ENCODE results near the gene AP3D1. TPM values are rescaled to one million over a fixed set of nuclear protein-coding genes. Genes with fewer than 3 reads are reported as not detected.

Gene AP3D1
- total RNA-seq, 3 donors from 2014 or later = 53.6 to 68.5 (median 54.0) TPM

- no peak for DNase-seq (ENCODE audit: low spot score in 2 of 2)
- Histone ChIP-seq H3K4me1 (peaks cover 0 to 3% of the 10 kb centered on the region in 2 donors), H3K27me3 (no peaks in the 10 kb centered on the region), H3K36me3 (no peaks in the 10 kb centered on the region), H3K4me3 (no peak overlapping the region), H3K9me3 (no peaks in the 10 kb centered on the region), H3K27ac (no peak overlapping the region)
- intact Hi-C loops (cut with DNase I; ENCODE audit: low total_unique reads) = no loop called here
- TF ChIP-seq POLR2AphosphoS5 (IDR thresholded peaks at IDR 0.05) = no peak
- TF ChIP-seq POLR2A (IDR thresholded peaks at IDR 0.05) = no peak
- no peak for TF ChIP-seq CTCF (IDR thresholded peaks at IDR 0.05)
Observed at GRCh38 chr19:2180881-2181632, 29.7 kb upstream of the AP3D1 start.

- Histone ChIP-seq H3K36me3 (no peaks in the 10 kb centered on the region), H3K4me3 (no peak overlapping the region), H3K27ac (no peak overlapping the region), H3K4me1 (no peaks in the 10 kb centered on the region), H3K27me3 (no peaks in the 10 kb centered on the region), H3K9me3 (no peaks in the 10 kb centered on the region)
- intact Hi-C loops (cut with DNase I; ENCODE audit: low total_unique reads) = no loop called here
- DNase-seq (ENCODE audit: low spot score in 2 of 2) = no peak
- no peak for TF ChIP-seq POLR2AphosphoS5 (IDR thresholded peaks at IDR 0.05)
- no peak for TF ChIP-seq POLR2A (IDR thresholded peaks at IDR 0.05)
- TF ChIP-seq CTCF (IDR thresholded peaks at IDR 0.05) = no peak
Observed at GRCh38 chr19:2180114-2180513, 28.7 kb upstream of the AP3D1 start.

- Histone ChIP-seq H3K4me1 (no peaks in the 10 kb centered on the region), H3K27ac (no peak overlapping the region), H3K27me3 (no peaks in the 10 kb centered on the region), H3K4me3 (no peak overlapping the region), H3K9me3 (no peaks in the 10 kb centered on the region), H3K36me3 (no peaks in the 10 kb centered on the region)
- no peak for TF ChIP-seq POLR2AphosphoS5 (IDR thresholded peaks at IDR 0.05)
- TF ChIP-seq CTCF (IDR thresholded peaks at IDR 0.05) = no peak
- no peak for TF ChIP-seq POLR2A (IDR thresholded peaks at IDR 0.05)
- no peak for DNase-seq (ENCODE audit: low spot score in 2 of 2)
- intact Hi-C loops (cut with DNase I; ENCODE audit: low total_unique reads) = no loop called here
Observed at GRCh38 chr19:2179095-2179494, 27.7 kb upstream of the AP3D1 start.

- Histone ChIP-seq H3K27me3 (no peaks in the 10 kb centered on the region), H3K27ac (peak overlapping the region; percentile 60 to 61), H3K4me1 (peaks cover 0 to 3% of the 10 kb centered on the region in 2 donors), H3K4me3 (no peak overlapping the region), H3K9me3 (no peaks in the 10 kb centered on the region), H3K36me3 (no peaks in the 10 kb centered on the region)
- DNase-seq (ENCODE audit: low spot score in 2 of 2) = no peak
- TF ChIP-seq CTCF (IDR thresholded peaks at IDR 0.05) (no peak), POLR2A (IDR thresholded peaks at IDR 0.05) (no peak), POLR2AphosphoS5 (IDR thresholded peaks at IDR 0.05) (no peak)
- intact Hi-C loops (cut with DNase I; ENCODE audit: low total_unique reads) = no loop called here
Observed at GRCh38 chr19:2176337-2176994, 25.1 kb upstream of the AP3D1 start.

GRCh38 chr19:2175742-2176141, 24.4 kb upstream of the AP3D1 start:
- TF ChIP-seq CTCF (IDR thresholded peaks at IDR 0.05) (no peak), POLR2A (IDR thresholded peaks at IDR 0.05) (no peak), POLR2AphosphoS5 (IDR thresholded peaks at IDR 0.05) (no peak)
- peak overlapping the region; percentile 60 to 61 for H3K27ac ChIP-seq
- DNase-seq (ENCODE audit: low spot score in 2 of 2) = no peak
- no peaks in the 10 kb centered on the region for H3K36me3 ChIP-seq
- intact Hi-C loops (cut with DNase I; ENCODE audit: low total_unique reads) = no loop called here
- no peak overlapping the region for H3K4me3 ChIP-seq
- H3K9me3 ChIP-seq = no peaks in the 10 kb centered on the region
- H3K27me3 ChIP-seq = no peaks in the 10 kb centered on the region
- H3K4me1 ChIP-seq = peaks cover 0 to 6% of the 10 kb centered on the region in 2 donors
